HG02943 (cell line): ENCODE results near the gene CKS1B.
"Not testable (repeated sequence)": the region's sequence is repeated elsewhere in the genome, so short reads cannot be mapped to it uniquely, and the experiment has no call there.

Experiments
- ATAC-seq: cut with Tn5 transposase; IDR thresholded peaks from one replicate; pipeline ENCODE4 v1.9.1; 2021; ENCODE audit warnings: mild to moderate bottlenecking, low read depth, moderate library complexity; ENCODE audit not compliant: unreplicated experiment

CKS1B gene

DNA sequence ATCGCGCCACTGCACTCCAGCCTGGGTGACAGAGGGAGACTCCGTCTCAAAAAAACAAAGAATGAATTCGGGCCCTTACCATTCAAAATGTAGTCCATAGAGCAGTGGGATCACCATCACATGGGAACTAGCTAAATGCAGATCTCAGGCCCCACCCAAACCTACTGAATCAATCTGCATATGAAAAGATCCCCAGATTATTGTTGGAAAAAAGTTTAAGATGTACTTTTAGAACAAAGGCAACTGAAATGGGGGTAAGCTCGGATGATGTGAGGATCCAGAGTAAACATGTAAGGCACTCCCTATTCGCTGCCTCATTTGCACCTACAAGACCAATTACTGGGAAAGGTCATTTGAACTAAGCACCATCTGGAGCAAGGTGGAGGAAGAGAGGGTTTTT lies 7.9 kb downstream of the CKS1B start:
- no peak for ATAC-seq

DNA sequence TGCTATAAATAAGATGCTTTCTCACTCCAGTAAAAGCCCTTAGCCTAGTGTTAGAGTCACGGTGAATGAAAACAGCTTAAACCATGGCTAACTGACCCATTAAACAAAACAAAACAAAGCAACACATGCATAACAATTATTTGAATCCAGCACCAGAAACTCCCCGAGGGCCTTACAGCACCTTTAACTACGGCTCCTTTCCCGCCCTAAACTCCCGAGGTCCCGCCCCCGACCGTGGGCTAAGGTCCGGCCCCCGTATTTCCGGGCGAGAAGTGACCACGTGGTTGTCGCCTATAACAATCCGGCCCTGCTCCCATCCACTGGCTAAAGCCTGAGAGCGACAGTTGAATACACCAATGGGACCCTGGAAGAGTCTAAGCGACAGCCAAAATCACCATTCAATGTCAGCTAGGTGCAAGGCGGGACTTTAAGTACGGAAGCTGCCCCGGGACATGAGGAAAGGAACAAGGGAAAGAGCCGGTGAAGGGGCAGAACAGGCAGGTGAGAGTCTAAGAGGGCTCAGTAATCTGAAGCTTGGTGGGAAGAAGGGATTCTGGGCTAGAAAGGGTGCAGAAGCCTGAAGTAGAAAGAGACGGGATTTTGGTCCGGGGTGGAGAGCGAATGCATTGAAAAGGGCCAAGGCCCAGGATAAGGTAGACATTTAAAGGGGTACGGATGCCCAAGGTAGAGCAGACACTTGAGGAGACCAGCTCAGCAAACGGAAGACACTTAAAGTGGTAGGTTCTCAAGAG lies 8.6 kb downstream of the CKS1B start, which contains the start of gene FLAD1:
FLAD1 (plus strand) TSS at position 448 of the 752 bp plus-strand sequence. CDS start 351 bp downstream, outside the sequence.
- peak; percentile 97 for ATAC-seq

DNA sequence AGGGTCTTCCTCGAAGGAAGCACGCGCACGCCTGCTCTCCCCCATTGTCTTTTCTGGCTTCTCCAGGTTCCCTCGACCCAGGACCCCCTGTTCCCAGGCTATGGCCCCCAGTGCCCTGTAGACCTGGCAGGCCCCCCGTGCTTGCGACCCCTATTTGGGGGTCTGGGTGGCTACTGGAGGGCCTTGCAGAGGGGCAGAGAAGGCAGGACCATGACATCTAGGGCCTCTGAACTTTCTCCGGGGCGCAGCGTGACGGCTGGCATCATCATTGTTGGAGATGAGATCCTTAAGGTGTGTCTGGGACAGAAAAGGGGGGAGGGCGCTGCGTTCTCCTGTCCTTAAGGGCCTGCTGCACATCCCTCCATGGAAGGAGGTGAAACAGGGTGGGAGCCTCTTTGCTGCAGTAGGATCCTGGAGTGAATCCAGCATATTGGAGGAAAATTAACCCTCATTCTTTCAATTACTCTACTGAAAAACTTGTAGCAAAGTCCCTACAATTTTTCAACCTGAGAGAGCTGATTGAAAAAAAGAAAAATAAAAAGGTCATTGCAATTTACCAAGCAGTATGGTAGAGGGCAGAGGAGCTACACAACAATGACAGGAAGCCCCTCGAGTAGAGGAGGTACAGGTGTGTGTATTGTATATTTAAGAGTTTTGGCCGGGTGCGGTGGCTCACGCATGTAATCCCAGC lies 9.4 kb downstream of the CKS1B start:
- no peak for ATAC-seq

DNA sequence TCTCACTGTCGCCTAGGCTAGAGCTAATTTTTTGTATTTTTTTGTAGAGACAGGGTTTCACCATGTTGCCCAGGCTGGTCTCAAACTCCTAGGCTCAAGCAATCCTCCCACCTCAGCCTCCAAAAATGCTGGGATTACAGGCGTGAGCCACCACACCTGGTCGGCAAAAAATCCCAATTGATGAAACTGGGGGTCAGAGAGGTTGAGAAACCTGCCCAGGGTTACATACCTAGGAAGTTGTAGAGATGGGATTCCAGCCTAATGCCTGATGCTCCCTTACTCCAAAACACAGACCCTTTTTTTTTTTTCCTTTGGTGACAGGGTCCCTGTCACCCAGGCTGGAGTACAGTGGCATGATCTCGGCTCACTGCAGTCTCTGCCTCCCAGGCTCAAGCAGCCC lies 12.3 kb downstream of the CKS1B start:
- not testable (repeated sequence) for ATAC-seq

DNA sequence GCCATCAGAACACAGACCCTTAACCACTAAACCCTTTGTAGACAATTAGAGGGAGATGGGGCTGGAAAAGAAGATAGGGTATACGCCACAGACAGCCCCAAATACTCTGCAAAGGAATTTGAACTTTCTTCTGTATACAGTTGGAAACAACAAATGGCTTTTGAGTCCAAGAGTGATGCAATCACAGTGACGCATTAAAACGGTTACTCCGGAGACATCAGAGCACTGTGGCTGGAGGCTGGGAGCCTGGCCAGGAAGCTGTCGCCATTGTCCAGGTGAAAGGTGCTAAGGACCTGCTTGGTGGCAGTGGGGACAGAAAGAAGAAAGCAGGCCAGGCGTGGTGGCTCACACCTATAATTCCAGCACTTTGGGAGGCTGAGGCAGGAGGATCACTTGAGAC lies 12.8 kb downstream of the CKS1B start:
- no peak for ATAC-seq

DNA sequence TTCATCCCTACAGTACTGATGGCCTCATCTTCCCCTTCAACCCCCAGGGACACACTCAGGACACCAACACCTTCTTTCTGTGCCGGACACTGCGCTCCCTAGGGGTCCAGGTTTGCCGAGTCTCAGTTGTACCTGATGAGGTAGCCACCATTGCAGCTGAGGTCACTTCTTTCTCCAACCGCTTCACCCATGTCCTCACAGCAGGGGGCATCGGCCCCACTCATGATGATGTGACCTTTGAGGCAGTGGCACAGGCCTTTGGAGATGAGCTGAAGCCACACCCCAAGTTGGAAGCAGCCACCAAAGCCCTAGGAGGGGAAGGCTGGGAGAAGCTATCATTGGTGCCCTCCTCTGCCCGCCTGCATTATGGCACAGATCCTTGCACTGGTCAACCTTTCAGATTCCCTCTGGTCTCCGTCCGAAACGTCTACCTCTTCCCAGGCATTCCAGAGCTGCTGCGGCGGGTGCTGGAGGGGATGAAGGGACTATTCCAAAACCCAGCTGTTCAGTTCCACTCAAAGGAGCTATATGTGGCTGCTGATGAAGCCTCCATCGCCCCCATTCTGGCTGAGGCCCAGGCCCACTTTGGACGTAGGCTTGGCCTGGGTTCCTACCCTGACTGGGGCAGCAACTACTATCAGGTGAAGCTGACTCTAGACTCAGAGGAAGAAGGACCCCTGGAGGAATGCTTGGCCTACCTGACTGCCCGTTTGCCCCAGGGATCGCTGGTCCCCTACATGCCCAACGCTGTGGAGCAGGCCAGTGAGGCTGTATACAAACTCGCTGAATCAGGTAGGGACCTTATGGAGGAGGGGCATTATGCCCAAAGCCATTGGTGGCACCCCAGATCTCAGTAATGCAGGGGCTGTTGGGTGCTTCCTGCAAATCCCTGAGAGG lies 13.8 kb downstream of the CKS1B start:
- no peak for ATAC-seq

DNA sequence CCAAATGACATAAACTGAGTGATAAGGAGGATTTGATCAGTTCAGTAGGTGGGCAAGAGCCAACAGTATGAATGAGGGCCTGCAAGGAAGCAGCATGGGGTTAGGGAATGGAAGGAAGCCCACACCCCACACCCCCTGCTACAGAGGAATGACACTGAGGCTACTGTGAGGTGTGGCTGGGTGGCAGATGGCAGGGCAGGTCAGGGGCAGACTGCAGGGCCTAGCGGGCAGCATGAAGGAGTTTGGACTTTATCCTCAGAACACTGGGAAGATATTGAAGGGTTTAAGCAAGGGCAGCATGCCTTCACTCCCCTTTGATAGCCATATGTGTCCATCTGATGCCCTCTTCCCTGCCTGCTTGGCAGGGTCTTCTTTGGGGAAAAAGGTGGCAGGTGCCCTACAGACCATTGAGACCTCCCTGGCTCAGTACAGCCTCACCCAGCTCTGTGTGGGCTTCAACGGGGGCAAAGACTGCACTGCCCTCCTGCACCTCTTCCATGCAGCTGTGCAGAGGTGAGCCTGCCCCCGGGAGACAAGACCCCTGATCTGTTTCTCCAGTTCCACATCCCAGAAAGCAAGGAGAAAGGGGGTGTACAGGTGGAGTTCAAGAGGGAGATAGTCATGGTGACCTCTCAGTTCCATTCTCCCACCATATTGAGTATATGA lies 14.8 kb downstream of the CKS1B start:
- no peak for ATAC-seq

DNA sequence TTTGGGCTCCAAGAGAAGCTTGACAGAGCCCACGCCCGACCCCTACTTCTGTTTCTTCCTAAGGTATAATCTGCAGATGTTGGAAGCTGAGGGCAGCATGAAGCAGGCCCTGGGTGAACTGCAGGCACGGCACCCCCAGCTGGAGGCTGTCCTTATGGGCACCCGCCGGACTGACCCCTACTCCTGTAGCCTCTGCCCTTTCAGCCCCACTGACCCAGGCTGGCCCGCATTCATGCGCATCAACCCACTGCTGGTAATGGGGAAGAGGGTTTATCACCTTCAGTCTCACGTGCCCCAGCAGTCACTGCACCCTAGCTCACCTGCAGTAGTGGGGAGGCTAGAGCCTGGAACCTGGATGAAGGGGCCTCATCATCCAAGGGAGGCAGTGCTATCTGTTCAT lies 15.8 kb downstream of the CKS1B start:
- no peak for ATAC-seq

DNA sequence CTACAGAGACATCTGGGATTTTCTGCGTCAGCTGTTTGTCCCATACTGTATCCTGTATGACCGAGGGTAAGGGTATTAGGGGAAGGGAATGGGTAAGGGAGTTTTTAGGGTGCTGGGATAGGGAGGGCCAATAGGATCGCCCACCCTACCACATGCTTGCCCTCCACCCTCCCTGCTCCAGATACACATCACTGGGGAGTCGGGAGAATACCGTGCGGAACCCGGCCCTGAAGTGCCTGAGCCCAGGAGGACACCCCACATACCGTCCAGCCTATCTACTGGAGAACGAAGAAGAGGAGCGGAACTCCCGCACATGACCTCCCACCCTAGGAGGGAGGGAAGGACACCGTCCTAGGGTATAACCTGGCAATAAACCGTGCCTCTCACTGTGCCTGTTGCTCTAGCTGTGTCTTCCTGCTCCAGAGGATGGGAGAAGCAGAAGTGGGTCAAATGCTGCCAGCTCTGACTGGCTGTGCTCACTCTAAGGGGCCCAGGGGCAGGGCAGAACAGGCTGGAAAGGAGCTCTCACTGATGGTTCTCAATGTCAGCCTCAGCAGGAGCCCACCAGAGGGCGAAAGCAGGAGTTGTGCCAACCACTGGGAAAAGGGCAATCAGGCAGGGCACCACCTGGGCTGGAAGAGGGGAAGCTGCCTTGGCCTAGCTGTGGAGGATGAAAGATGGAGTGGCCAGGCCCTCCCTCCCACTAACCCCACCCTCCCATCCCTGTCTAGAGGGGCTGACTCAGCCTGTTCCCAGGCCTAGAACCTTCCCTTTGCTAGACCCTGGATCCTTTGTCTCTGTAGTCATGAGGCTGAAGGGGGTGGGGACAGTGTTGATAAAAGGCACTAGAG lies 18.5 kb downstream of the CKS1B start:
- ATAC-seq = no peak

DNA sequence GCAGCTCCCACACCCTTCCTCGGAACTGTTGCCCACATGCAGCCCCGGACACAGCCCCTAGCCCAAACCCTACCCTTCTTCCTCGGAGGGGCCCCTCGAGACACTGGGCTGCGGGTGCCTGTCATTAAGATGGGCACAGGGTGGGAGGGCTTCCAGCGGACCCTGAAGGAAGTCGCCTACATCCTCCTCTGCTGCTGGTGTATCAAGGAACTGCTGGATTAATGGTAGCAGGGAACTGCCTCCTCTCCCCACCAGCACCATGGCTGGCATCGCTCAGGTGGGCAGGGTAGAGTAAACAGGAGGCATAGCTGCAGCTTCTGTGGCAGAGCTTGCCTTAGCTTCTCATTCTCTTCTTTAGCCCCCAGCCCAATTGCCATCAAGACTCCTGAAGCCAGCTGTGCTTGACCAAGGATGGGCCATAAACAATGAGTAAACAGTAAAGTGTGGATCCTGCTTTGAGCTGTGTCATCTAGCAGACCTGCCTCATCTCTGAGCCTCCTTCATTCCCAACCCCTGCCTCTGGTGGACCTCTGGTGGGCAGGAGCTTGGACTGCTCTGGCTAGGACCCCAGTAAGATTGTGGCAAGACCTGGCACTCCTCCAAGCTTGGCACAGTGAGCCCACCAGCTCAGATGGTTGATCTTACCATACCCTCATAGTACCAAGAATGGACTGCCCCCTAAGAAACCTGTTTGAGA lies 19.2 kb downstream of the CKS1B start, which contains the start of gene LENEP:
LENEP (plus strand) TSS at position 15 of the 697 bp plus-strand sequence; CDS start at position 37, 22 bp downstream.
- no peak for ATAC-seq

DNA sequence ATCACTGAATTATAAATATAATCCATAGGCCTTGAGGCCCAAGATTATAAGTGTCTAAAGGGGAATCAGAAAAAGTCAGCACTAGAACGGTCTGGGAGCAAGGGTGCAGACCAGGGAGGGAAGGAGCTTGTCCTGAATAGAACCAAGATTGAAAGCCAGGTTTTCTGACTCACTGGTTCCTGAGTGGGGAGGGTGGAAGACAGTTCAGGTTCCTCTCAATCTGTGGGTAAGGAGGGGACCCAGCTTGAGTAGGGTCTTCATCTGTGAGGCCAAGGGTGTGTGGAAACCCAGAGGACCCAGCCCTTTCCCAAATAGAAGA lies 19.7 kb downstream of the CKS1B start:
- ATAC-seq = no peak

DNA sequence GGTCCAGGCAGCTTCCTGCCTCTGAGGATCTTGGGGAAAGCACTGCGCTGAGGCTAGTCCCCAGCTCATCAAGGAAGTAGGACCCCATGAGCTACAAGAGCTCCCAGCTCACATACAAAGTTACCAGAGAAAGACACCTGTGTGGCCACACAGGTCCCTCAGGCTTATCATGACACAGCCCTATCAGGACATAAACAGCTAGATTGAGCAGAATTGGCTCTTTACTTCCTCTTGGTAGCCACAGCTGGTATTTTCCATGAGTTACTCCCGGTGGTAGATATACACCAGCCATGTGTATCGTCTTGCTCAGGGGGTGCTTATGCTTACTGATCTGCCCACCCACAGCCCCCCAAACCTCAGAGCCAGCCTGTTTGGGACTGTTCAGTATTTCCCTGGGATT lies 20.1 kb downstream of the CKS1B start:
- no peak for ATAC-seq

DNA sequence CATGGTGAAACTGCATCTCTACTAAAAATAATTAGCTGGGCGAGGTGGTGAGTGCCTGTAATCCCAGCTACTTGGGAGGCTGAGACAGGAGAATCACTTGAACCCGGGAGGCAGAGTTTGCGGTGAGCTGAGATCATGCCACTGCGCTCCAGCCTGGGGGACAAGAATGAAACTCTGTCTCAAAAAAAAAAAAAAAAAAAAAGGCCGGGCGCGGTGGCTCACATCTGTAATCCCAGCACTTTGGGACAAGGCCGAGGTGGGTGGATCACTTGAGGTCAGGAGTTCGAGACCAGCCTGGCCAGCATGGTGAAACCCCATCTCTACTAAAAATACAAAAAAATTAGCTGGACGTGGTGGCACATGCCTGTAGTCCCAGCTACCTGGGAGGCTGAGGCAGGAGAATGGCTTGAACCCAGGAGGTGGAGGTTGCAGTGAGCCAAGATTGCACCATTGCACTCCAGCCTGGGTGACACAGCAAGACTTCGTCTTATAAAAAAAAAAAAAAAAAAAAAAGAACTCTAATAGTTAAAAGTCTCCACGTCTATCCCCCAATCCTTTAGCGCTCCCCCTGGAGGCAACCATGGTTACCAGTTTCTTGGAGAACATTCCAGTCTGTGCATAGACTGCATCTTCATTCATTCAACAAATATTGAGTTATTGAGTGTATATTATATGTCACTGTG lies 21.0 kb downstream of the CKS1B start:
- ATAC-seq = not testable (repeated sequence)

DNA sequence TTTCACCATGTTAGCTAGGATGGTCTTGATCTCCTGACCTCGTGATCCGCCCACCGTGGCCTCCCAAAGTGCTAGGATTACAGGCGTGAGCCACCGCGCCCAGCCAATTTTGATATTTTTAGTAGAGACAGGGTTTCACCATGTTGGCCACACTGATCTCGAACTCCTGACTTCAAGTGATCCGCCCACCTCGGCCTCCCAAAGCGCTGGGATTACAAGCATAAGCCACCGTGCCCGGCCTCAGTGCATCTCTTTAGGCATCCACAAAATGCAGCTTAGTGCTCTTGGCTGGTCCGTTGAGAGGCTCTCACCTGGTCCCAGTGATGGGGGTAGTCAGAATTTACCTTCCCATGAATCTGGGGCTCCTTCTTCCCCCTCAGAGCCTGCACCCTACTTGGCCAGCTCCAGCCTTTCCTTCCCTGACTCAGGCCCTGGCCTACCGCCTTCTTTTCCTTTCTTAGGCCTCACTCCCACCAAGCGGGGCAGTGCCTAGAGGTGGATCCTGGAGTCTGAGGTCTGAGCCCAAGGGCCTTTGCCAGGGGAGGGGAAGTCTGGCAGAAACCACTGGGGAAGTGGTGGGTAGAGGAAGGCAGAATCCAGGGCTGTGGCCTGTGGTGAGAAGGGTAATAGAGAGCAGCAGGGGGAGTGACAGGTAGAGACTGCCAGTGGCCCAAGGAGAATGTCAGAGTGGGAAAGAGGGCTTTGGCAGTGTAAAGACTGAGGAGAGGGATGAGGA lies 22.7 kb downstream of the CKS1B start:
- no peak for ATAC-seq

DNA sequence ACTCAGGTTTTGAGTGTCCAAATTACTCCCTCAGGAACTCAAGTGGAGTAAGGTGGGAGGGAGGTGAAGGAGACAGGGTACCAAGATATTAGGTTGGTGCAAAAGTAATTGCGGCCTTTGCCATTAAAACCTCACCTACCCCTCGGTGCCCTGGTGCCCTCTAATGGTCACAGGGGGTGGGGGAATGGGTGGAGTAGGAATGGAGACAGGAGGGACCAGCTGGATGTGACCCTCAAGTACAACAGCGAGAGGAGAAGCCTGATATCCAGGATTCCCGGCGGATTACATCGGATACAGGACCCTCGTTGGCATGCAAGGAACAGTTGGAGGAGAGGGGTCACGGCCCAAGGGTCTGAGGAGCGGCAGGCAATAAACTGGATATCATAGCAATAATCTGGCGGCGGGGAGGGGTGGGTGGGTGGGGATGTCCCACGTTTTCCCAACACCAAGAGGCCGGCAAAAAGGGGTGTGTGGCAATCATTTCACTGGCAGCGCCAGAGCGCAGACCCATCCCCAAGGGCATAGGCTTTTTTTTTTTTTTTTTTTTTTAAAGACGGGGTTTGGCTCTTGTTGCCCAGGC lies 23.8 kb downstream of the CKS1B start:
- ATAC-seq = no peak

DNA sequence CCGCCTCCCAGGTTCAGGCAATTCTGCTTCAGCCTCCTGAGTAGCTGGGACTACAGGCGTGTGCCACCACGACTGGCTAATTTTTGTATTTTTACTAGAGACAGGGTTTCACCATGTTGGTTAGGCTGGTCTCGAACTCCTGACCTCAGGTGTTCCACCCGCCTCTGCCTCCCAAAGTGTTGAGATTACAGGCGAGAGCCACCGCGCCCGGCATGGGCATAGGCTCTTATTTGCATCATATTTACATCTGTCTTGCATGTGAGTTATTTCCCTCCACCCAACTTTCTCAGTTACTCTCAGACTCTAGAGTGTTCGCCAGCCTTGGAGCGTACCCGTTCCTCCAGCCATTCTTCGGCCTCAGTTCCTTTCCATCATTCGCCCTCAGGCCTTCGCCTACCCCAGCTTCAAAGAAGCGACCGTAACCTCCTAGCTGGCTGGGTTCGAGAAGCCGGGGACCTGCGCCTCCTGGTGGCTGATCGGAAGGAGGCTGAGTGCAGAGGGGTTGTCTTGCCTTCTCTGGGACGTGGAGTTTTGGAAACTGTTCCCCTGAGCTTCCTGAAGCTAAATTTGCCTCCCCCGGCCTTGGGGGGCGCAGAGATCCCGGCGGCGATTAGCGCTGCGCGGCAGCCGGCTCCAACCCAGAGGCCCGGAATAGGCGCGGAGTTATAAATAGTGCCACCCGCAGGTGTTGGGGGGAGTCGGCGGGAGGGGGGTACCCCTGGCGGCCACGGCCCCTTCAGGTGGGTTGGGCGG lies 24.5 kb downstream of the CKS1B start:
- no peak for ATAC-seq
